Measurements from ENCODE around the gene RALGAPA2.

The RALGAPA2 gene

DNA sequence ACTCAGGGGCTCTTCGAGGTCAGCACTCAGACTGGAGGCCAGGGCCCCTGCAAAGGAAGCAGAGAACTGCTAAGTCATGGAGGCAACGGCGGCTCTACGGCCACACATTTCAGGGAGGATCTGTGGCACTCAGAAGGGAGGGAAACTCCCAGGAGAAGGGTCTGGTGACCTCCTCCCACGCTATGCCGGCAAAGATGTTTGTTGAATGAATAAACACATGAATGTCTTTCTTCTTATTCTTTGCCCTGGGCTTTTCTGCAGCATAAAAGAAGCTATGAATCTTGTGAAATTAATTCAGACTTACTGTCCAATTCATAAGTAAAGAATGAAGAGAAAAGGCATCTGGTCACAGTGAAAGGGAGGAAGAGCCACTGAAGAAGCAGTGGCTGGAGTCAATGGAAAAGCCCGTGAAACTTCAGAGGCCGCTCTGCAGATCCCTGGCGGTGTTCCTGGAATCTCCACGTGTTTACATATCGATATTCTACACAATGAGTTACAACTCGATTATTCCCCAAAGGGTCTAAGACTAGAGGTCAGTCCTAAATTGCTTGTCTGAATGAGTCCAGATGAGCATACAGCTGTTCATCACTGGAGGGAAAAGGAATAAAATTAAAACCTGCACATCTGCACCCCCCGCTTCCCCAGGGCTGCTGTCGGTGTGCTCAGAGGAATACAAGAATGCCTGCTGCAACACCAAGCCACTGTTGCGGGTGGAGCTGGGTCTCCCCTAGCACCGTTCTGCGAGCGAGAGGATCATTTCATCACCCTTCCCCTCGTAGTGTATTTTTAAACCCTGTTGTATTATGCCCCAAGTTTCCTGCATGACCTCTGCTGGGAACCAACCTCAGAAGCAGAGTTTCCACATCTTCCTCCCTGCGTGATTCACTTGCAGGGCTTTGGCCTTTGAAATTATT lies 319.0 kb downstream of the RALGAPA2 start:
- DNase-seq, result no peak

DNA sequence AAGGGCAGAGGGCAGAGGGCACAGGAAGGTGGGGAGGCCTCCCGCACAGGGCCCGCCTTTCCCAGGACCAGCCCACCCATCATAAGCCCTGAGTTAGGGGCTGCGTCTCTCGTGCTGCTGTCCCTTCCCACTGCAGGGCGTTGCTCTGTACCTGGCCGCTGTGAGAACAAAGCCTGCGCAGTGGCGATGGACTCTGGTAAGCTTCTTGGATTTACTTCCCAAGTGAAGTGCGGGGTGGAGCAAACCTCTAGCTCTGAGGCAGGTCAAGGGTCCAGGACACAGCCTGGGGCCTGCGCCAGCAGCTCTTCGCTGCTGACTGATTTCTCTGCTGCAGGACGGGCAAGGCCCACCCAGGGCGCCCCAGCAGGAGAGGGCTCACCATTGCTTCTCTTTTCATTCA lies 320.7 kb downstream of the RALGAPA2 start:
- no peak for DNase-seq

DNA sequence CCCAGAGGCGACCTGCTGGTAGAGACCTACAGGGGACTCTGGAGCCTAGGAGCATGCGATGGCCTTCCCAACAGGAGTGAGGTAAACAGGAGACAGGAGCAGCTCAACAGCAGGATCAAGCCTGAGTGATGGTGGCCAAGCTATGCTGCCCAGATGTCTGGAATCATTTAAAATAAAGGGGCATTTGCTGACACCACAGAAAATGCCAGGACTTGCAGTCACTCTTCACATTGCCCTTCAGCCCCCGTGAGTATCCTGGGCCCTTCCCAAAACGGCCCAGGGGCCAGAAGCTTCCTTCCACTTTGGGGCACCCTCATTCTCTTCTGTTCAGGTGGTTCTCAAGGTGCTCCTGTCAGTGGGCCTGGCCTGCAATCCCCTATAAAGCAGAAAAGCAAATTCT lies 321.3 kb downstream of the RALGAPA2 start:
- no peak for DNase-seq

DNA sequence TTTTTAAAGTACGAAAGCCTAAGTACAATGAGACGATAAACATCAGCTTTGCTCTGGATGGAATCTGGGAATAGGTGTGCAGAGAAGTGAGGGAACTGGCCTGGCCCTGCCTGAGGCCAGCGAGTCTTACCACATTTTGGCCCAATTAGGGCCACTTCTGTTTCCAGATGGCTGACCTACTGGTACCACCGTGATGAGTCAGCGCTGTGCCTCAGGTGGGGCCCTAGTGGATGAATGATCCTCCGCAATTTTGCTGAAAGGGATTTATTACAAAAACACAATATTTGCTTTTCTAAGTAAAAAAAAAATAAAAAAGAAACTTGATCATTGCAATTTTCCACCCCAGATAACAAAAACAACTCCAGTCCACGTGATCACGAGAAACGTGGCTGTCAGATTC lies 322.1 kb downstream of the RALGAPA2 start:
- no peak for DNase-seq

DNA sequence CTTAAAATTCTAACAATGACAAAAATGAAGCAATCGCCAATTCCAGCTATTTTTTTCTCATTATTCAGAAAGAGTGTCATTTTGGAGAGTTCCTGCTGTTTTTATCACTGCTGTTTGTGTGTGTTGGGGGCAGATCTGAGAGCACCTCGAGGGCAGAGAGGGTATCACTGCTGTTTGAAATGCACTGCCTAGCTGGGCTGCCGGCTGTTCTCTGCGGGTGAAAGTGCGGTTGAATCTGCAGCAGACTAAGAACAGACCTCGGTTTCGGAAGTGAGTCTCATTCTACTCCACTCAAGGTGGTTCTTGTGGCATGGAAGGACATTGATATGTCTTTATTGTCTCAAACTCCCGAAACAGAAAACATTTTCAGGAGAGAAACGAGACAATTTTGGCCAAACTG lies 326.3 kb downstream of the RALGAPA2 start:
- DNase-seq, result no peak

DNA sequence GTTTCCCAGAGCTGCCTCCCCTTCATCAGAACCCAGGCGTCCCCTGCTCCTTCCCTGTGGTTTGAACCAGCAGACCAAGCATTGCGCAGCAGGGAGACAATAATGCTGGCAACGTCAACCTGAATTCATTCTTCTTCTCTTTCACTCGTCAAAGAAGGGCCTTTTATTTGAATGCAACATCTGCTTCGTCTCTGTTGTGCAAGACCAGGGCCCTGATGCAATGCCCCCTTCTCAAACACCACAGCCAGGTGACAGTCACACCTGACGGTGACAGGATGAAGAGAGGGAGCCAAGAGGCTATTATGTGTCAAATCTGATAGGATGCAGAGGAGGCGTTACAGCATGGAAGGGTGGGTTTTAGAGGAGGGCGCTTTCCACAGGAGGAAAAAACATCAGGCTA lies 336.6 kb downstream of the RALGAPA2 start:
- no peak for DNase-seq

DNA sequence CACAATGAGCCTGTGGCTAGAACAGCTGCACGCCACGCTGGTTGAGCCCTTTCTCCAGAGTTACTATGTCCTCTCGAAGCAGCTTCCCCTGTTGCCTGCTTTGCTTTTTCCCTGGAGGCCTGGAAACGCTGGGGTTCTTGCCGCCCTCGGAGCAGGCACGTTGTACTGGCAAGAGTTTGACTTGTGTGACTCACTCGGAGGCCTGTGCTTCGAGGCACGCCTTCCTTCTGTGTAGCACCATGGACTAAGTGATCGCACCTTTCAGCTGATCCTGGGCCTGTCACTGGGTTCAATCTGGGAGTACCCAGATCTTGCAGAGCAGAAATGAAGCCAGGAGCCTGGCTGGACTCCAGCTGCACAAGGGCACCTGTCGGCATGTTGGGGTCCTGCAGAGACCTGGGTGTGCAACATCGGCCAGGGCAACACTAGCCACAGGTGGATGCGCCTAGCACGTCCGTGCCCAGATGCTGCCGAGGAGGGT lies 339.3 kb downstream of the RALGAPA2 start:
- DNase-seq, result no peak

DNA sequence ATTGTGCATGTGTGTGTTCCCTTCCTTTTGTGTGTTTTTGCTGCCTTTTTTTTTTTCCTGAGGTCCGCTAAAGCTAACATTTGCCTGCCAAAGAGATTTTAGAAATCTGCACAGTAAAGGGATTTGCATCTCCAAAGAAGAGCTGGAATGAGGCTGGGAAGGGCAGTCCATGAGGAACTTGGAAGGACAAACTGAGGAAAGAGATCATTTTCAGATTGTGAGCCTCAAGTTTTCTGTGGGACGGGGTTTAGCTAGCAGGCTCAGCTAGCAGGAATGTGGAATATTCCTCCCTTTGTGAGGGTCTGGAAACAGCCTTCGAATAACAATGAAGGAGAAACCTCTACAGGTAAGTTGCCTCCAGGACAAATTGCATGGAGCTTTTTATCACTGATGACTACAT lies 340.8 kb downstream of the RALGAPA2 start:
- DNase-seq, result no peak

DNA sequence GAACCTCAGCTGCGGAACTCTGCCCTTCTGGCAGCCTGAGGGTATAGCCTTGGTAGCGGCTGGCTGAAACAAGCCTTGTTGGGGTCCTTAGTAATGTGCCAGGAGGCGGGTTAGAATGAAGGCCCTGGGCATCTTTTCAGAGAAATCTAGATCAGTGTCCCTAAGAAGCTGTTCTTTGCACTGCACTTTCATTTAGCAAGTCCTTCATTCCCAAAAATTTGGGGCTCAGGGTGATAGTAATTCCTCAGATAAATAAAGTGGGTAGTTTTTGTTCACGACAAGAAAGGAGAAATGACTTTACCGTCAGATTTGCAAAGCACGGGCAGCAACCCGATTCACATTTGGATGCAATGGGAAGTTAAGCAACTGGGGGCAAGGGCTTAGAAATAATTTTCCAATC lies 341.4 kb downstream of the RALGAPA2 start:
- DNase-seq, result no peak

DNA sequence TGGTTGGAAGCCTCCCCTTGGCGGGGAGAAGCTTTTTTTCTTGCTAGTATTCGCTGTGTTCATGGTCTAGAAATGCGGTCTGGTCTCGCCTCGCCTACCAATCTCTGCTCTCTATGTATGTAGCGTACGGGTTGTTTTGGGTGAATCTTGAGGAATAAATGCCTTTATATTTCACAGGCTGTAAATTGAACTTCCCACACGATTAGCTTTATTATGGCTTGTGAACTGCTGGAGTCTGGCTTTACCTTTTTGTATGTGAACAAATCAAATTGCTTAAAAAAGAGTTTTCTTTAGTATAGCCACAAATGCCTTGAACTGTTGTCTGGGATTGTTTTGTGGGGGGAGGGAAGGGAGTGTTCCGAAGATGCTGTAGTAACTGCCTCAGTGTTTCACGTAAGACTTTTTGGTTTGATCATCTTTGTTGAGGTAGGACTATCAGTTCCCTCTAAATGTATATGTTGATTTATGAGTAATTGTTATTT lies 342.3 kb downstream of the RALGAPA2 start:
- no peak for DNase-seq

DNA sequence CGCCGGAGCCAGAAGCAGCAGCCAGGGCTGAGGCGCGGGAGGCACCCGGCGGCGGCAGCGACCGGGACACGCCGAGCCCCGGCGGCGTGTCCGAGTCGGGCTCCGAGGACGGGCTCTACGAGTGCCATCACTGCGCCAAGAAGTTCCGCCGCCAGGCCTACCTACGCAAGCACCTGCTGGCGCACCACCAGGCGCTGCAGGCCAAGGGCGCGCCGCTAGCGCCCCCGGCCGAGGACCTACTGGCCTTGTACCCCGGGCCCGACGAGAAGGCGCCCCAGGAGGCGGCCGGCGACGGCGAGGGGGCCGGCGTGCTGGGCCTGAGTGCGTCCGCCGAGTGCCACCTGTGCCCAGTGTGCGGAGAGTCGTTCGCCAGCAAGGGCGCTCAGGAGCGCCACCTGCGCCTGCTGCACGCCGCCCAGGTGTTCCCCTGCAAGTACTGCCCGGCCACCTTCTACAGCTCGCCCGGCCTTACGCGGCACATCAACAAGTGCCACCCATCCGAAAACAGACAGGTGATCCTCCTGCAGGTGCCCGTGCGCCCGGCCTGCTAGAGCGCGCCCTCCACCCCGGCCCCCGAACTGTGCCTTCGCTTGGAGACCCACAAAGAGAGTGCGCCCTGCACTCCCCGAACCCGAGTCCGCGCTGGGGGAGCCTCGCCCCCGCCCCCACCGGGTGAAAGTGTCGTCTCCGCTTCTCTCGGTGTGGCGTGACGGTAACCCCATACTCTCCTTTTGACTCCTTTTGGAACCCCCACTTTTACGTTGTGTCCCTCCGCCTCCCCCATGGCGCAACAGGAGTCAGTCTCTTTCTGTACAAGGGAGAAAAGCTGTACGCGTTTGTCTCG lies 343.0 kb downstream of the RALGAPA2 start:
- no peak for DNase-seq

DNA sequence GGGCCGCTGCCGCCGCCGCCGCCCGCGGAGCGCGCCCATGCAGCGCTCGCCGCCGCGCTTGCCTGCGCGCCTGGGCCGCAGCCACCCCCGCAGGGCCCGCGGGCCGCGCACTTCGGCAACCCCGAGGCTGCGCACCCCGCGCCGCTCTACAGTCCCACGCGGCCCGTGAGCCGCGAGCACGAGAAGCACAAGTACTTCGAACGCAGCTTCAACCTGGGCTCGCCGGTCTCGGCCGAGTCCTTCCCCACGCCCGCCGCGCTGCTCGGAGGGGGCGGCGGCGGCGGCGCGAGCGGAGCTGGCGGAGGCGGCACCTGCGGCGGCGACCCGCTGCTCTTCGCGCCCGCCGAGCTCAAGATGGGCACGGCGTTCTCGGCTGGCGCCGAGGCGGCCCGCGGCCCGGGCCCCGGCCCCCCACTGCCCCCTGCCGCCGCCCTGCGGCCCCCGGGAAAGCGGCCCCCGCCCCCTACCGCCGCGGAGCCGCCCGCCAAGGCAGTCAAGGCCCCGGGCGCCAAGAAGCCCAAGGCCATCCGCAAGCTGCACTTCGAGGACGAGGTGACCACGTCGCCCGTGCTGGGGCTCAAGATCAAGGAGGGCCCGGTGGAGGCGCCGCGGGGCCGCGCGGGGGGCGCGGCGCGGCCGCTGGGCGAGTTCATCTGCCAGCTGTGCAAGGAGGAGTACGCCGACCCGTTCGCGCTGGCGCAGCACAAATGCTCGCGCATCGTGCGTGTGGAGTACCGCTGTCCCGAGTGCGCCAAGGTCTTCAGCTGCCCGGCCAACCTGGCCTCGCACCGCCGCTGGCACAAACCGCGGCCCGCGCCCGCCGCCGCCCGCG lies 343.8 kb downstream of the RALGAPA2 start:
- DNase-seq, result no peak

DNA sequence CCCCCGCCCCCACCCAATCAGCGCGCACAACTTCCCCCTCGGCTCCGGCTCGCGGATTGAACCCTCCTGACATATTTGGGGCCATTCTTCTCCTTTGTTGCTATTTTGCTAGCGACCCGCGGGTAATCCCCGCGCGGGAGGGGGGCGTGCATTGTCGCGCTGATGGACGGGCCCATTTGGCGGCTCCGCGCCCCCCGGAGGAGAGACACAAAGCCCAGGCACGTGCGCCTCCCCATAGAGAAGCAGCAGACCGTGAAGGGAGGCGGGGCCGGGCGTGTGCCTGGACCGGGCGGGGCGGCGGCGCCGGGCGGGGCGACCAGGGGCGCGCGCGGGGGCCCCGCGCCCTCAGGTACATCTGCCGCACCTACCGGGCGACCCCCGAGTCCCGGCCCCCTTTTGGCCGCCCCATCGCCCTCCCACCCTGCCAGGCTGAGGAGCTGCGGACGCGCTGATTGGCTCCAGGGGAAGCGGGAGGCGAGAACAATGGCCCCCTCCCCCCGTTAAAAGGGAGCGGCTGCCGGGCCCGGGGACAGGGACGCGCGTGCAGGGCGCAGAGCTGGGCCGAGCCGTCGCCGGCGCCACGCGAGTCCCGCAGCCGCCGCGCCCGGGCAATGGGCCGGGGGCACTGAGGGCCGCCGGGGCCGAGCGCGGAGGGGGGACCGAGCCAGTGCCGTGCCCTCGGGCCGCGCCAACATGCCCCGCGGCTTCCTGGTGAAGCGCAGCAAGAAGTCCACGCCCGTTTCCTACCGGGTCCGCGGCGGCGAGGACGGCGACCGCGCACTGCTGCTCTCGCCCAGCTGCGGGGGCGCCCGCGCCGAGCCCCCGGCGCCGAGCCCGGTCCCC lies 344.6 kb downstream of the RALGAPA2 start, which contains the start of gene INSM1:
Gene INSM1 (plus strand): TSS at position 530 of the 843 bp plus-strand sequence. CDS start 164 bp downstream, at position 694.
- no peak for DNase-seq

DNA sequence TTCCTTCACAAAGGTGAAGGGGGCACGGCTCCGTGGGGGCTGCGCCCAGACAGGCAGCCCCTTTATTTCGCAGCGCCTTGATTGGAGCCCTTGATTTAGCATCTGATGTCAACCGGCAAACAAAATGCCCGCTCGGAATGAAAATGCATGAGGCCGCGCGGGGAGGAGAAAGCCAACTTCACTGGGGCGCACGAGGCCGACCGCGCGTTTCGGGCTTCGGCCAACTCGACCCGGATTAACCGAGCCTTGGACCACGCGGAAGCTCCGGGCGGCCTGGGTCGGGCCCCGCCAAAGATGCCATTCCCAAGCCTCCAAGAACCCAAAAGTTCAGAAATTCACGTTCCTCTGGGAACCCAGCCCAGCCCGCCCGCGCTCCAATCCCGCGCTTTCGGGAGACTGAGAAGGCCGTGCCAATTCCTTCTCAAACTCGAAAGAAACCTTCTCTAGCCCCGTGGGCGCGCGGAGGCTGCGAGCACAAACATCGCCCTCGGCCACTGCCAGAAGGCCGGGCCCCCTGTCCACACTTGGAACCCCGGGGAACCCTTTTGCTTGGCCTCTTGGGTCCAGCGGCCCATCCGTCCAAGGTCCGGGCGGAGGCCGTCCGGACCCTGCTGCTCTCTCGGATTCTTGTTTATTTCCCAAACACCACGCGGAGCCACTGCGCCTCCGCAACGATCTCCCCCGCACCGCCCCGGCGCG lies 345.4 kb downstream of the RALGAPA2 start:
- no peak for DNase-seq

DNA sequence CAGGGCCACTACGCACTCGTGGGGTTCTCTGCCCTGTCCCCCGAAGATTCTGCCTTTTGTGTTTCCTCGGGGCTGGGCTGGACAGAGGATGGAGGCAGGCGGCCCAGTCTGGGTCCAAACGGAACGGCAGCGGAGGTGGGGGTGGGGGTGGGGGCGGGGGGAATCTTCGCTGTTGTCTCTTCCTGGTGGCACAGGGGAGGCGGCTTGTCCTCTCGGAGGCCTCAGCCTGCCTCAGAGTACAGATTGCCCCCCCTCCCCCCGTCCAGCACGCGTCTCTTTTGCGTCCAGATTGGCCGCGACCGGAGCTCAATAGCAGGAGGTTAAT lies 345.9 kb downstream of the RALGAPA2 start:
- DNase-seq, result no peak

DNA sequence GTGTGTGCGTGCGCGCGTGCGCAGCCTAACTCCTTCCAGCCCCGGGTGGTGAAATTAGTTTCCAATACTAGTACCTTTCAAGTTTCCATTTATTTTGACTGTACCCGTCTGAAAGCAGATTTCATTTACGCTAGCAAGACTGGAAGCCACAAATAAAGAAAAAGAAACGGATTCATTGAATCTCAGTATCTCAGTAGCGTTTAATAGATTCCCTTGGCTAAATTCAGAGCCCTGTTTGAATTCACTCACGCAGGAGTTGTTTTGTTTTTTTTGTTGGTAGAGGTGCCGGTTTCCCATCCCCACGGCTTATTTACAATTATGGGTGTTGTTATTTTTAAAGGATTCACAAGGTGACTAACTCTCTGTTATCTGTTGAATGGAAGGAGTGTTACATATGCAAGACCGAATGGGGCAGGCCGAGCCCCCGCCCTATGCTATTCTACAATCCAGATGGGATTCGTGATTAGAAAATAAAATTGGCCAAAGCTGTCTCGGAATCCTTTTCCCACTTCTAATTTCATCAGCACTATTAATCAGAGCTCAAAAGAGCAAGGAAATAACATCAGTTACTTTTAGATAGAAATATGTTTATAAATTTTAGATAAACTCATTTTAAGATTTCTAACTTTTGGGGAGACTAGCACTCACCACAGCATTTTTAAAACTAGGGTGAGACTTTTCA lies 346.8 kb downstream of the RALGAPA2 start:
- no peak for DNase-seq

DNA sequence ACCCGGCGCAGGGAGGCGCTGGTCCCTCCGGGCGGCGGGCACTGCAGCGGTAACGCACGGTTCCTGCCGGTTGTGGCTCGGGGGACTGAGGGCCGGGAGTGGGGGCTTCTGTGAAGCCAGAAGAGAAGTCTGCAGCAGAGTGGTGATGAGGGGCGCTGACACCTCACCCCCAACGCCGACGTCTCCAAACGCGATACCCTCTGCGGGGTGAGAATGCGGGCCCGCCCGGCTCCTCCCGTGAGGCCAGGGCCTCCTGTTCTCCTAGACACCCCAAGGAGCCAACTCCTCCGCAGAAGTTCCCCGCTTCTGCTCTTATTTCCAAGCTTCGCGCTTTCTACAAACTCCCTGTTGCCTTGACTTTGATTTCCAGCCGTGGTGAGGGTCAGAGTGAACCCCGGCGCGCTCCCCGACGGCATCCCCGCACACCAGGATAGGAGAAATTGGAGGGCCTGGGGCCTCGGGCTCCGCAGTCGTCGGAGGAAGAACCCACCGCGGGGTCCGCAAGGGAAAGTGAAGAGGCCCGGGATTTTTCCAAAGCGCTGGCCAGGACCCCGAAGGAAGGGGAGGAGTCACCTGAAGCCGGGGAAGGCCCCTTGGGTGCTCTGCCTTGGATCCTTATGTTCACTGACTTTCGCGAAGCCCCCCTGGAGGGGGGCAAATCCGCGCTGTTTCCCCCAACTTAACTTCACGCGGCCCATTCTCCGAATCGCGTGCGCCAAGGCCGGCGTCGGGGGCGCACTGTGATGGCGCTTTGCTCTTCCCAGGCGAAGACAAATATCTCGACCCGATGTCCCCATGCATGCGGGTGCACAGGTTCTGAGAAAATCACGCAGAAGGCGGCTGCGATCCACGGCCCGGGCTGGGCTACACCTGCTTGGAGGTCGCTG lies 347.6 kb downstream of the RALGAPA2 start:
- no peak for DNase-seq

DNA sequence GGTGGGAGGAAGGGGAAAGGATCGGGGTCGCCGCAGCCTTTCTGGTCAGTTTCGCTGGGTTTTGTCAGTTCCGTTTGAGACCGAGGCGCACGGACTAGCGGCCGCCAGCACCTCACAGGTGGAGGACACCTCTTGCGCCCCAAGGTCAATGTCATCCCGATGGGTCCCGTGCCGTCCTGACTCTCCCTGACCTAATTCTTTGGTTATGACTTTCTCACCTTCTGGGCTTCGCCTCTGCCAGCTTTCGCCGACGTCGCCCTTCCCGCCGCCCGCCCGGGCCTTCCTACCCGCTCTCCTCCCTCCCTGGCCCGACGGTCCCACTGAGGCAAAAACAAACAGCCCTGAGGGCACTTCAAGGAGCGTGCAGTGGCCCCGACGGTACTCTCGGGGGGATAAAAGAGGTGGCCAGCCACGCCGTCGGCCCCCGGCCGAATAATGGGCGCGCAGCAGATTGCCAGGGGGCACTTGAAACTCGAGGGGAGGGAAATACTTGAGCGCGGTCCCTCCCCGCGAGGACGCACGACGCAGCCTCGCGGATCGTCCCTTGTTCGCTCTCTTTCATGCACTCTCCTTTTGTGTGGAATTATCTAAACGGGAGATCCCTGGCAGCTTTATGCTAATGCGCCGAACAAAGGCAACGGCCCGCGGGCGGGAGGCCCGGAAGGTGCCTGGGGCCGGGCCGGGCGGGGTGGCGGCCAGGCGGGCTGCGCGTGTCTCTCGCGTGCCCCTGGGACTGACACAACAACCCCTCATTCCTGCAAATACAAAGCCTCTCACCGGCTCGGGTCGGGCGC lies 348.4 kb downstream of the RALGAPA2 start:
- DNase-seq, result no peak

DNA sequence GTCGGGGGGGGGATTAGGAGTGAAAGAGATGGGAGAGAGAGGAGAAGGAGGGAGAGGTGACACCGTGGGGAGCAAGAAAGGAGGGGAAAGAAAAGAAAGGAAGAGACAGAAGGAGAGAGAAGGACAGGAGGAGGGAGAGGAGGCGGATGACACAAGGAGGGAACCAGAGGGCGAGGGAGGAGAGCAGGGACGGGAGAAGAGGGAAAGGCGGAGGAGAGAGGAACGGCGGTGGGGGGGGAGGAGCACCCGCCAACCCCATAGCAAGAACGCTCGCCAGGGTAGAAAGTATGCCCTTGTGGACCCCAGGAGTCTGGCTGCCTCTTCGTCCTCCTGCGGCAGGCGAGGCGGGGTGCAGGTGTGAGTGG lies 349.0 kb downstream of the RALGAPA2 start:
- no peak for DNase-seq

Data from effector CD8-positive, alpha-beta T cell (primary cell).